ENCODE results near the gene CSNK1E. TPM values are rescaled to one million over a fixed set of nuclear protein-coding genes. Genes with fewer than 3 reads are reported as not detected.

CSNK1E gene
- total and polyA plus RNA-seq, 2 of the 4 experiments (the other 2 are of a cell fraction): 116 to 276 TPM

- no peak overlapping the region for H3K27ac ChIP-seq (ENCODE audit: insufficient read depth, low read length)
- H3K56ac ChIP-seq (ENCODE audit: extremely low read depth, insufficient read depth, low read length): no peak overlapping the region
- dilution Hi-C loops (cut with HindIII; ENCODE audit: low sequenced_read_pairs, unreplicated experiment) (no loop called here), intact Hi-C loops (cut with micrococcal nuclease) (no loop called here), in situ Hi-C loops (cut with MboI; ENCODE audit: low sequenced_read_pairs) (no loop called here)
- peaks cover 21% of the 10 kb centered on the region for H3K4me1 ChIP-seq (ENCODE audit: control insufficient read depth, insufficient read depth, low read length)
- BruUV-seq (replicated peaks): no TSS peak
- H2AFZ ChIP-seq (replicated peaks; ENCODE audit: low read length, poor library complexity): no peak overlapping the region
- no peak overlapping the region for H2BK5ac ChIP-seq (ENCODE audit: low read depth, low read length, poor library complexity, severe bottlenecking)
- no peak overlapping the region for H3K4me3 ChIP-seq (ENCODE audit: insufficient read depth, low read depth, low read length)
- no CpG with 5 or more reads among the region's 4 CpGs for WGBS, 2 experiments (ENCODE audit: extremely low coverage in 2 of 2, insufficient read length in 1 of 2)
- H2BK20ac ChIP-seq (ENCODE audit: low read depth, low read length): no peak overlapping the region
- no peak overlapping the region for H3K18ac ChIP-seq (ENCODE audit: low read depth, low read length)
- H2BK120ac ChIP-seq (ENCODE audit: low read depth, low read length): no peak overlapping the region
- peaks cover 100% of the 10 kb centered on the region for H4K20me1 ChIP-seq (ENCODE audit: insufficient read depth, low read length)
- no peak overlapping the region for H3K4me2 ChIP-seq (ENCODE audit: low read depth, low read length)
- H3K14ac ChIP-seq (replicated peaks; ENCODE audit: low read depth, low read length): no peak overlapping the region
- H3K79me1 ChIP-seq (ENCODE audit: low read depth in 1 of 2, low read length in 2 of 2): peaks cover 14 to 98% of the 10 kb centered on the region in 2 experiments; a peak in 3 of 4 replicates
- CTCF ChIA-PET: no interaction called here
- no peaks in the 10 kb centered on the region for H3K27me3 ChIP-seq (ENCODE audit: control insufficient read depth, insufficient read depth, low read length)
- POLR2A ChIA-PET (ENCODE audit: unreplicated experiment): no interaction called here
- H2AK9ac ChIP-seq (replicated peaks; ENCODE audit: low read depth, low read length, poor library complexity): no peak overlapping the region
- no peak overlapping the region for H4K8ac ChIP-seq (ENCODE audit: low read depth in 2 of 2, low read length in 2 of 2)
- no peak overlapping the region for H4K5ac ChIP-seq (ENCODE audit: low read depth, low read length)
- DNase-seq: peak; percentile 31
- no peak overlapping the region for H3K9ac ChIP-seq (ENCODE audit: low read depth, low read length)
- no peak overlapping the region for H3K23ac ChIP-seq (ENCODE audit: low read depth, low read length)
- H3K4ac ChIP-seq (ENCODE audit: low read depth, low read length): no peak overlapping the region
- TF ChIP-seq, protein P1, sequence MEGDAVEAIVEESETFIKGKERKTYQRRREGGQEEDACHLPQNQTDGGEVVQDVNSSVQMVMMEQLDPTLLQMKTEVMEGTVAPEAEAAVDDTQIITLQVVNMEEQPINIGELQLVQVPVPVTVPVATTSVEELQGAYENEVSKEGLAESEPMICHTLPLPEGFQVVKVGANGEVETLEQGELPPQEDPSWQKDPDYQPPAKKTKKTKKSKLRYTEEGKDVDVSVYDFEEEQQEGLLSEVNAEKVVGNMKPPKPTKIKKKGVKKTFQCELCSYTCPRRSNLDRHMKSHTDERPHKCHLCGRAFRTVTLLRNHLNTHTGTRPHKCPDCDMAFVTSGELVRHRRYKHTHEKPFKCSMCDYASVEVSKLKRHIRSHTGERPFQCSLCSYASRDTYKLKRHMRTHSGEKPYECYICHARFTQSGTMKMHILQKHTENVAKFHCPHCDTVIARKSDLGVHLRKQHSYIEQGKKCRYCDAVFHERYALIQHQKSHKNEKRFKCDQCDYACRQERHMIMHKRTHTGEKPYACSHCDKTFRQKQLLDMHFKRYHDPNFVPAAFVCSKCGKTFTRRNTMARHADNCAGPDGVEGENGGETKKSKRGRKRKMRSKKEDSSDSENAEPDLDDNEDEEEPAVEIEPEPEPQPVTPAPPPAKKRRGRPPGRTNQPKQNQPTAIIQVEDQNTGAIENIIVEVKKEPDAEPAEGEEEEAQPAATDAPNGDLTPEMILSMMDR (conservative IDR thresholded peaks at IDR 0.05; ENCODE audit: low read depth, low read length): no peak
- TF ChIP-seq RFX5 (IDR thresholded peaks at IDR 0.05; ENCODE audit: low read depth, low read length) (no peak), POLR2A (IDR thresholded peaks at IDR 0.05; ENCODE audit: low read depth, low read length) (no peak), MXI1 (IDR thresholded peaks at IDR 0.05; ENCODE audit: borderline replicate concordance, low read depth, low read length) (no peak), NFE2L2 (IDR thresholded peaks at IDR 0.05; ENCODE audit: low read depth, low read length) (no peak), MAFK (IDR thresholded peaks at IDR 0.05; ENCODE audit: low read depth, low read length) (no peak), ELK1 (IDR thresholded peaks at IDR 0.05; ENCODE audit: borderline replicate concordance, low read depth, low read length) (no peak), SMC3 (IDR thresholded peaks at IDR 0.05; ENCODE audit: low read depth, low read length) (no peak), CHD1 (IDR thresholded peaks at IDR 0.05; ENCODE audit: low read depth, low read length) (no peak), BHLHE40 (IDR thresholded peaks at IDR 0.05; ENCODE audit: low read depth, low read length) (no peak)
- H4K91ac ChIP-seq (ENCODE audit: insufficient read depth, low read depth, low read length): no peak overlapping the region
- H3K9me3 ChIP-seq (ENCODE audit: control insufficient read depth, insufficient read depth, low read length): no peaks in the 10 kb centered on the region
- H3K9me1 ChIP-seq (ENCODE audit: insufficient read depth, low read length): peaks cover 46% of the 10 kb centered on the region
- ATAC-seq (ENCODE audit: low read depth): no peak
- H2BK15ac ChIP-seq (ENCODE audit: low read depth, low read length): no peak overlapping the region
- peaks cover 8% of the 10 kb centered on the region for H3K36me3 ChIP-seq (ENCODE audit: control insufficient read depth, insufficient read depth, low read length)
- H2AK5ac ChIP-seq (ENCODE audit: low read depth, low read length): no peak overlapping the region; the same call in 1 of the 2 replicates
These were observed 50.1 kb downstream of the CSNK1E start for GRCh38 chr22:38267086-38267485.

All from IMR-90 (cell line).